ENCODE results near the gene ATP10D. TPM values are rescaled to one million over a fixed set of nuclear protein-coding genes. Genes with fewer than 3 reads are reported as not detected.

The ATP10D gene
- total RNA-seq, 1 experiment from 2014 or later, result 5.1 TPM

- H3K9me2 ChIP-seq (ENCODE audit: insufficient read depth), result no peaks in the 10 kb centered on the region
- peaks cover 0 to 10% of the 10 kb centered on the region in 2 experiments; a peak in 2 of 4 replicates for H3K4me1 ChIP-seq (ENCODE audit: control insufficient read depth in 1 of 2, insufficient read depth in 2 of 2, low read length in 2 of 2)
- DNase-seq (ENCODE audit: low read depth, low spot score), result no peak
- ATAC-seq, result no peak
- H3K27ac ChIP-seq (ENCODE audit: low read depth, low read length), result no peak overlapping the region
- ChIA-PET CTCF (no interaction called here), RAD21 (ENCODE audit: low non-redundant PET in 1 of 2, low total read pairs in 2 of 2, uncharacterized antibody in 2 of 2, unreplicated experiment in 2 of 2) (no interaction called here), POLR2A (no interaction called here)
- TF ChIP-seq ELF1 (IDR thresholded peaks at IDR 0.05; ENCODE audit: borderline replicate concordance, low read depth) (no peak), POLR2A (IDR thresholded peaks at IDR 0.05; ENCODE audit: borderline replicate concordance, extremely low read depth, insufficient read depth, insufficient read length) (no peak), REST (IDR thresholded peaks at IDR 0.05; ENCODE audit: low read depth) (no peak), CTCF (IDR thresholded peaks at IDR 0.05 in 2 of 3, conservative IDR thresholded peaks at IDR 0.05 in 1 of 3; ENCODE audit: borderline replicate concordance in 1 of 3, insufficient read depth in 1 of 3, low read depth in 2 of 3, low read length in 2 of 3) (no peak), EGR1 (IDR thresholded peaks at IDR 0.05; ENCODE audit: low read depth) (no peak), MAX (IDR thresholded peaks at IDR 0.05) (no peak)
- H3K79me2 ChIP-seq (ENCODE audit: insufficient read depth, low read length), result no peaks in the 10 kb centered on the region
- no TSS peak for BruUV-seq (replicated peaks)
- H3K9me3 ChIP-seq (ENCODE audit: control insufficient read depth in 1 of 2, insufficient read depth in 1 of 2, low read depth in 1 of 2, low read length in 2 of 2), result no peaks in the 10 kb centered on the region
- H2AFZ ChIP-seq (ENCODE audit: low read depth, low read length, poor library complexity, severe bottlenecking), result no peak overlapping the region
- no peaks in the 10 kb centered on the region for H4K20me1 ChIP-seq (ENCODE audit: insufficient read depth)
- H3K27me3 ChIP-seq (ENCODE audit: insufficient read depth, low read length), result no peaks in the 10 kb centered on the region
- intact Hi-C loops (cut with micrococcal nuclease), result no loop called here
- H3K4me3 ChIP-seq (replicated peaks in 1 of 2; ENCODE audit: low read depth in 1 of 2, low read length in 2 of 2), result no peak overlapping the region
- no peak overlapping the region for H3K4me2 ChIP-seq (ENCODE audit: low read length)
- H3K36me3 ChIP-seq (ENCODE audit: control insufficient read depth in 1 of 2, insufficient read depth in 2 of 2, low read length in 2 of 2), result no peaks in the 10 kb centered on the region
- no peak overlapping the region for H3K9ac ChIP-seq (ENCODE audit: low read length)
Observed at GRCh38 chr4:47535567-47536147, 50.6 kb downstream of the ATP10D start.

Data from HCT116 (cell line).